SK-N-SH (cell line): ENCODE measurements around the gene RSRC1. TPM values are rescaled to one million over a fixed set of nuclear protein-coding genes. Genes with fewer than 3 reads are reported as not detected.

ENCODE experiments used
- CTCF ChIA-PET: fragments of 300-600, 350-600 bp; formaldehyde crosslinking; extraction: SDS; loops from one replicate; lab custom pipeline; 2021; lab: Yijun Ruan, JAX
- POLR2A ChIA-PET: fragments of 350-600 bp; sonication (Branson Sonifier 250); formaldehyde crosslinking; extraction: SDS; loops from one replicate; lab custom pipeline; 2020; ENCODE audit warnings: antibody characterized with exemption, inconsistent platforms; lab: Yijun Ruan, JAX
- DNase-seq: peaks from one replicate; pipeline ENCODE4 v3.0.0; 2012
- H2AFZ ChIP-seq: fragments of 200-600 bp; sonication (generic); 2 replicates; pipeline ENCODE4 v1.8.1; 2016; ENCODE audit warnings: antibody characterized with exemption, mild to moderate bottlenecking, low read depth
- H3F3A ChIP-seq: fragments of 200-600 bp; sonication (generic); replicated peaks from 2 replicates; pipeline ENCODE3; 2016; ENCODE audit warnings: antibody characterized with exemption, mild to moderate bottlenecking; ENCODE audit not compliant: insufficient read depth
- H3K27ac ChIP-seq, 2 experiments: fragments of 200-500 bp in 1 of 2; fragments of 200-600 bp in 1 of 2; sonication (Bioruptor generic) in 1 of 2; sonication (generic), shearing (Covaris generic) in 1 of 2; 2 replicates each; pipeline versions ENCODE4 v1.5.1 to v1.6.1; 2014 to 2016; ENCODE audit warnings: low read depth in 2 of 2, inconsistent platforms in 1 of 2, low read length in 1 of 2, mild to moderate bottlenecking in 1 of 2, mixed read lengths in 1 of 2
- H3K27me3 ChIP-seq: fragments of 200-600 bp; sonication (generic), shearing (Covaris generic); 2 replicates; pipeline ENCODE4 v1.6.1; 2016; ENCODE audit warnings: mixed run types; ENCODE audit not compliant: insufficient read depth
- H3K36me3 ChIP-seq, 2 experiments: fragments of 200-500 bp in 1 of 2; fragments of 200-600 bp in 1 of 2; sonication (Bioruptor generic) in 1 of 2; sonication (generic) in 1 of 2; replicated peaks in 1 of 2; 2 replicates each; pipeline versions ENCODE3 to v1.5.1; 2014 to 2016; ENCODE audit warnings: low read length in 1 of 2, mild to moderate bottlenecking in 1 of 2; ENCODE audit not compliant: insufficient read depth in 2 of 2, control insufficient read depth in 1 of 2
- H3K4me1 ChIP-seq, 2 experiments: fragments of 200-500 bp in 1 of 2; fragments of 200-600 bp in 1 of 2; sonication (Bioruptor generic) in 1 of 2; sonication (generic), shearing (Covaris generic) in 1 of 2; 2 replicates each; pipeline versions ENCODE4 v1.5.1 to v1.6.1; 2014 to 2016; ENCODE audit warnings: low read depth in 1 of 2, low read length in 1 of 2, mixed run types in 1 of 2; ENCODE audit not compliant: insufficient read depth in 2 of 2, control insufficient read depth in 1 of 2
- H3K4me2 ChIP-seq: fragments of 200-600 bp; sonication (generic), shearing (Covaris generic); 2 replicates; pipeline ENCODE4 v1.6.1; 2017; ENCODE audit warnings: mixed run types
- H3K4me3 ChIP-seq, 2 experiments: fragments of 200-500 bp in 1 of 2; fragments of 200-600 bp in 1 of 2; sonication (Bioruptor generic) in 1 of 2; sonication (generic), shearing (Covaris generic) in 1 of 2; 2 replicates each; pipeline versions ENCODE4 v1.5.1 to v1.8.1; 2014 to 2016; ENCODE audit warnings: low read depth in 2 of 2, inconsistent platforms in 1 of 2, low read length in 1 of 2, mild to moderate bottlenecking in 1 of 2, mixed read lengths in 1 of 2, moderate library complexity in 1 of 2
- H3K79me2 ChIP-seq: fragments of 200-600 bp; sonication (generic); 2 replicates; pipeline ENCODE4 v1.8.1; 2017; ENCODE audit warnings: mild to moderate bottlenecking; ENCODE audit not compliant: insufficient read depth
- H3K9ac ChIP-seq: fragments of 200-600 bp; sonication (generic); 2 replicates; pipeline ENCODE4 v1.6.1; 2017; ENCODE audit warnings: mixed run types
- H3K9me2 ChIP-seq: fragments of 200-600 bp; sonication (generic); 2 replicates; pipeline ENCODE4 v1.6.1; 2017; ENCODE audit warnings: mixed run types
- H3K9me3 ChIP-seq: fragments of 200-600 bp; sonication (generic); 2 replicates; pipeline ENCODE4 v1.6.1; 2017; ENCODE audit warnings: mixed run types, mild to moderate bottlenecking, moderate library complexity
- H4K20me1 ChIP-seq: fragments of 200-600 bp; sonication (generic); 2 replicates; pipeline ENCODE4 v1.6.1; 2017; ENCODE audit warnings: mild to moderate bottlenecking, mixed run types; ENCODE audit not compliant: insufficient read depth
- ELF1 ChIP-seq: IDR thresholded peaks from 2 replicates; pipeline ENCODE4 v1.4.0; 2012
- EP300 ChIP-seq, 2 experiments: IDR thresholded peaks; 2 replicates each; pipeline versions ENCODE4 v1.4.0 to v1.6.1; 2012; ENCODE audit warnings: borderline replicate concordance in 1 of 2, low read depth in 1 of 2, low read length in 1 of 2
- EZH2phosphoT487 ChIP-seq: fragments of 200-600 bp; sonication (generic); IDR thresholded peaks from 2 replicates; pipeline ENCODE4 v1.6.1; 2017; ENCODE audit warnings: low read depth, mixed run types, mild to moderate bottlenecking, antibody characterized with exemption, moderate library complexity, borderline replicate concordance
- FOXJ3 ChIP-seq: sonication (generic); formaldehyde crosslinking; IDR thresholded peaks from 2 replicates; pipeline ENCODE4 v1.5.1; 2020; ENCODE audit warnings: mild to moderate bottlenecking, missing genetic modification reagents
- FOXM1 ChIP-seq: IDR thresholded peaks from 2 replicates; pipeline ENCODE4 v1.4.0; 2012; ENCODE audit warnings: low read depth, mild to moderate bottlenecking
- JUND ChIP-seq: IDR thresholded peaks from 2 replicates; pipeline ENCODE4 v1.4.0; 2012
- MXI1 ChIP-seq: IDR thresholded peaks from 2 replicates; pipeline ENCODE4 v1.6.1; 2012; ENCODE audit warnings: mild to moderate bottlenecking, low read depth, low read length, improper control_type of control experiment
- NFIC ChIP-seq: IDR thresholded peaks from 2 replicates; pipeline ENCODE4 v1.4.0; 2012; ENCODE audit warnings: borderline replicate concordance
- NRF1 ChIP-seq: IDR thresholded peaks from 2 replicates; pipeline ENCODE4 v1.6.1; 2012; ENCODE audit warnings: low read depth, mild to moderate bottlenecking, low read length
- RAD21 ChIP-seq: IDR thresholded peaks from 2 replicates; pipeline ENCODE4 v1.6.1; 2012; ENCODE audit warnings: mild to moderate bottlenecking, low read length
- RCOR1 ChIP-seq: fragments of 150-350 bp; IDR thresholded peaks from 2 replicates; pipeline ENCODE4 v1.6.1; 2017; ENCODE audit warnings: antibody characterized with exemption, low read length
- RFX5 ChIP-seq: IDR thresholded peaks from 2 replicates; pipeline ENCODE4 v1.6.1; 2012; ENCODE audit warnings: mild to moderate bottlenecking, improper control_type of control experiment, low read length
- SIN3A ChIP-seq: IDR thresholded peaks from 2 replicates; pipeline ENCODE4 v1.6.1; 2012; ENCODE audit warnings: low read depth, mild to moderate bottlenecking, low read length, moderate library complexity, borderline replicate concordance
- SMC3 ChIP-seq: IDR thresholded peaks from 2 replicates; pipeline ENCODE4 v1.6.1; 2012; ENCODE audit warnings: low read depth, low read length, improper control_type of control experiment
- YY1 ChIP-seq: IDR thresholded peaks from 2 replicates; pipeline ENCODE4 v1.4.0; 2012; ENCODE audit warnings: low read depth, mild to moderate bottlenecking
- WGBS: methylation state at CpG from one replicate; pipeline ENCODE4 v1.1.6; 2017; ENCODE audit warnings: low lambda C conversion rate; 5-methylcytosine and 5-hydroxymethylcytosine counted together
- polyA plus RNA-seq, 3 experiments: library from polyadenylated mRNA; depleted of rRNA; stranded (reverse); fragments of >200 nt; gene quantifications; 2 replicates each; pipeline ENCODE4 v1.2.3, GENCODE V29; 2012
- TF ChIP-seq, protein P1 (sequence below): fragments of 200-600 bp; sonication (generic); IDR thresholded peaks from 2 replicates; pipeline ENCODE4 v1.6.1; 2017; ENCODE audit warnings: antibody characterized with exemption, mild to moderate bottlenecking, moderate library complexity
- TF ChIP-seq, protein P2 (sequence below): IDR thresholded peaks from 2 replicates; pipeline ENCODE4 v1.4.0; 2012; ENCODE audit warnings: low read depth, borderline replicate concordance

Gene RSRC1
- polyA plus RNA-seq, 1 of the 3 experiments (the other 2 are of a cell fraction), result 4.5 TPM

DNA sequence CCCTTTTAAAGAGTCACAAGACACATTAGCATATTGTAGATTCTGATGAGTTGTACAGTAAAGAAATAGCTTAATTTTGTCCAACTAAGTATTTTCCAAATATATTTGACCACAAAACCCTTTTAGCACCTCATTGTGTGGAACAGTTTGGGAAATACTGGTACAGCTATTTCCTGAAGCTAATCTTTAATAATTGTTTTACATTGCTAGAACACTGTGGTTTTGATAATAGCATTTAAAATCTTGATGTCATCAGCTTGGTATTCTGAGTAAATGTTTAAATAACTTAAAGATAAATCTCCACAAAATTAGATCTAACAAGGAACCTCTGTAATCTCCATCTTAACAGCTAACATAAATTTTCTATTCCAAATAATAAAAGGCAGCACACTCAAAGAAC lies 321.1 kb downstream of the RSRC1 start (continued):
- peak in 1 of 2 experiments; percentile 7; a peak in 1 of 4 replicates for TF ChIP-seq EP300 (IDR thresholded peaks at IDR 0.05; ENCODE audit: borderline replicate concordance in 1 of 2, low read depth in 1 of 2, low read length in 1 of 2)
- TF ChIP-seq FOXJ3 (CRISPR knock-in tag), result no peak
- TF ChIP-seq YY1, result no peak
- no peak for TF ChIP-seq RCOR1
- no peak for TF ChIP-seq NFIC
- TF ChIP-seq, protein P1, sequence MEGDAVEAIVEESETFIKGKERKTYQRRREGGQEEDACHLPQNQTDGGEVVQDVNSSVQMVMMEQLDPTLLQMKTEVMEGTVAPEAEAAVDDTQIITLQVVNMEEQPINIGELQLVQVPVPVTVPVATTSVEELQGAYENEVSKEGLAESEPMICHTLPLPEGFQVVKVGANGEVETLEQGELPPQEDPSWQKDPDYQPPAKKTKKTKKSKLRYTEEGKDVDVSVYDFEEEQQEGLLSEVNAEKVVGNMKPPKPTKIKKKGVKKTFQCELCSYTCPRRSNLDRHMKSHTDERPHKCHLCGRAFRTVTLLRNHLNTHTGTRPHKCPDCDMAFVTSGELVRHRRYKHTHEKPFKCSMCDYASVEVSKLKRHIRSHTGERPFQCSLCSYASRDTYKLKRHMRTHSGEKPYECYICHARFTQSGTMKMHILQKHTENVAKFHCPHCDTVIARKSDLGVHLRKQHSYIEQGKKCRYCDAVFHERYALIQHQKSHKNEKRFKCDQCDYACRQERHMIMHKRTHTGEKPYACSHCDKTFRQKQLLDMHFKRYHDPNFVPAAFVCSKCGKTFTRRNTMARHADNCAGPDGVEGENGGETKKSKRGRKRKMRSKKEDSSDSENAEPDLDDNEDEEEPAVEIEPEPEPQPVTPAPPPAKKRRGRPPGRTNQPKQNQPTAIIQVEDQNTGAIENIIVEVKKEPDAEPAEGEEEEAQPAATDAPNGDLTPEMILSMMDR, result no peak
- no peak for TF ChIP-seq JUND
- TF ChIP-seq SMC3, result no peak
- no peak for TF ChIP-seq EZH2phosphoT487

DNA sequence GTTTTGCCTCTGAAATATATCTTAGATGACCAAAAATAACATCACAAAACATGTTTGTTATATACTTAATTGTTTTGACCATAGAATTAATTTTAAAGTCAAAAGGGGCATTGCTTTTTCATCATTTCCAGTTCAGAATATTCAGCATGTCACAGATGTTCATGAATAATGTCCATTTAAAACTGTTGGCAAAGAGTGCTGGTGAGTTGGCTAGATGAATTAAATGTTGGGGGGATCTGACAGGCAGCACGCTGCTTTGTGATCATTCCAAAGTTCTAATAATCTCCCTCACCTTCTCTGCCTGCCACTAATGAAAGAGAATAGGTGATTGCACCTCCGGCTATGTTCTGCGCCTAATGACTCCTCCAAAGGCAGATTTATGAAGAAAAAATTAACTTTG lies 321.9 kb downstream of the RSRC1 start:
- H3K27me3 ChIP-seq, result no peaks in the 10 kb centered on the region
- H3F3A ChIP-seq, result no peaks in the 10 kb centered on the region
- peak overlapping the region in 1 of 2 experiments; percentile 47; a peak in 1 of 4 replicates for H3K27ac ChIP-seq
- no peak overlapping the region for H3K4me2 ChIP-seq
- TF ChIP-seq, protein P2, sequence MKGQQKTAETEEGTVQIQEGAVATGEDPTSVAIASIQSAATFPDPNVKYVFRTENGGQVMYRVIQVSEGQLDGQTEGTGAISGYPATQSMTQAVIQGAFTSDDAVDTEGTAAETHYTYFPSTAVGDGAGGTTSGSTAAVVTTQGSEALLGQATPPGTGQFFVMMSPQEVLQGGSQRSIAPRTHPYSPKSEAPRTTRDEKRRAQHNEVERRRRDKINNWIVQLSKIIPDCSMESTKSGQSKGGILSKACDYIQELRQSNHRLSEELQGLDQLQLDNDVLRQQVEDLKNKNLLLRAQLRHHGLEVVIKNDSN, result no peak
- TF ChIP-seq MXI1 (no peak), FOXJ3 (CRISPR knock-in tag) (no peak), YY1 (no peak)
- ChIA-PET POLR2A (no interaction called here), CTCF (interaction anchor here (1.0 to 4.4 kb wide), 3 partner anchors 31 to 825 kb away, joined by 3 to 53 read pairs (median 3); no protein-coding TSS in a partner anchor)
- no peak overlapping the region for H3K4me3 ChIP-seq
- H3K9me2 ChIP-seq, result no peaks in the 10 kb centered on the region; the same call in 1 of the 2 replicates
- no peaks in the 10 kb centered on the region for H3K36me3 ChIP-seq
- no peaks in the 10 kb centered on the region for H3K79me2 ChIP-seq
- WGBS, result 89% methylated on average over 3 of the region's 3 CpGs
- DNase-seq, result no peak
- H3K9ac ChIP-seq, result no peak overlapping the region
- H2AFZ ChIP-seq, result no peak overlapping the region
- H4K20me1 ChIP-seq, result no peaks in the 10 kb centered on the region
- H3K4me1 ChIP-seq, result peaks cover 0 to 12% of the 10 kb centered on the region in 2 experiments; a peak in 3 of 4 replicates
- no peaks in the 10 kb centered on the region for H3K9me3 ChIP-seq

DNA sequence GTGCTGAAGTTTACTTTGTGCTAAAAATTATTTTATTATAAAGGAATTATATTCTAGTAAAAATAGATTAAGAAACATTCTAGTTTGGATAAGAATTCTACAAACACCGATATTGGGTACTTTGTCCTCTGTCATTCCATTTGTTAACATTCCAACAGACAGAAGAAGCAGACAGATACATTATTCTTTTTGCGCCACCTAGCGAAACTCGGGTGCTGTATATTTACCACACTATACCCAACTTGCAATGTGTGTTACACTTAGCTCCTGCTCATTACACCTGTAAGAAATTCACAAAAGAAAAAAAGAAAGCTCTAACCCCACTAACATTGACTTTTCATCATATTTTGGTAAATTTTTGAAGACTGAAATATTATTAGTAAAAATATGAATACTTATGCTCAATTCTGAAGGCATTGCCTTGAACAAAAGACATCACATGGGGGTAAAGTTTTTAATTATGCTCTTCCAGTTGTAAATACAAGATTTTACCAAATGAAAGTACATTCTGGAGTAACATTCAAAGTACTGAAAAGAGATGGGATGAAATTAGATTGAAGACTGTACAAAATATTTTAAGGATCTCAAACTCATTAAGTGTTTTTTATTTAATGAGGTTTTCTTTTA lies 324.6 kb downstream of the RSRC1 start:
- H3K79me2 ChIP-seq, result no peaks in the 10 kb centered on the region
- CTCF ChIA-PET, result interaction anchor here (0.6 to 4.5 kb wide), 55 partner anchors 9 to 913 kb away, joined by 3 to 53 read pairs (median 4); partner anchors contain the start of genes RSRC1 and SHOX2
- no peaks in the 10 kb centered on the region for H3K9me3 ChIP-seq
- no peaks in the 10 kb centered on the region for H4K20me1 ChIP-seq
- H3K9me2 ChIP-seq, result no peaks in the 10 kb centered on the region; the same call in 1 of the 2 replicates
- DNase-seq, result peak; percentile 17
- H3K4me2 ChIP-seq, result no peak overlapping the region
- H3K27ac ChIP-seq, result no peak overlapping the region
- 5% methylated on average over 4 of the region's 4 CpGs for WGBS
- H3K36me3 ChIP-seq, result no peaks in the 10 kb centered on the region
- H3K27me3 ChIP-seq, result no peaks in the 10 kb centered on the region
- no peaks in the 10 kb centered on the region for H3F3A ChIP-seq
- H3K4me1 ChIP-seq, result peaks cover 0 to 12% of the 10 kb centered on the region in 2 experiments; a peak in 3 of 4 replicates
- no peak overlapping the region; a peak in 1 of 4 replicates for H3K4me3 ChIP-seq
- POLR2A ChIA-PET, result no interaction called here
- H3K9ac ChIP-seq, result no peak overlapping the region
- TF ChIP-seq EP300 (IDR thresholded peaks at IDR 0.05; ENCODE audit: borderline replicate concordance in 1 of 2, low read depth in 1 of 2, low read length in 1 of 2) (0 out of 4 replicates have a peak, but pooled peaks of 1 of the 2 experiments have one; percentile 17), NRF1 (peak; percentile 13; the same call in 1 of the 2 replicates), SIN3A (no peak), SMC3 (peak; percentile 90), RCOR1 (peak; percentile 90), RFX5 (0 out of 2 replicates have a peak, but pooled peaks have one; percentile 37), FOXM1 (no peak), ELF1 (no peak), RAD21 (peak; percentile 95)
- TF ChIP-seq, protein P1, result peak; percentile 90
- no peak overlapping the region for H2AFZ ChIP-seq
